Stimulated activated CD8-positive, alpha-beta memory T cell treated with anti-CD3 and anti-CD28 coated beads, Interleukin-7, amount 100 ng/mL, for 4 hours (primary cell): Measurements from ENCODE around the gene PSMA4.
"Not testable (repeated sequence)": the region's sequence is repeated elsewhere in the genome, so short reads cannot be mapped to it uniquely, and the experiment has no call there.

ENCODE experiments used
- DNase-seq, 2 donors: peaks; one replicate each; pipeline ENCODE4 v3.0.0-alpha.2; 2020; ENCODE audit warnings: low read depth in 2 of 2

The PSMA4 gene

GRCh38 chr15:78540141-78540870 is at the start of gene PSMA4:
TSS of gene PSMA4 (plus strand) at chr15:78540444. CDS start at chr15:78541928, 1,484 bp downstream.
- peak; percentile 91 to 93 for DNase-seq

GRCh38 chr15:78492872-78493271 is 47.4 kb upstream of the PSMA4 start:
- no peak for DNase-seq

- DNase-seq: no peak
These were observed 38.4 kb upstream of the PSMA4 start for GRCh38 chr15:78501857-78502256.

- DNase-seq: no peak
These were observed 37.6 kb upstream of the PSMA4 start for GRCh38 chr15:78502641-78503040.

GRCh38 chr15:78506971-78507830 is 33.0 kb upstream of the PSMA4 start, which contains the start of gene HYKK:
TSS of gene HYKK (plus strand) at chr15:78507577. CDS start at chr15:78513089, 5,512 bp downstream.
- DNase-seq: peak; percentile 28 to 62

- no peak for DNase-seq
These were observed 32.4 kb upstream of the PSMA4 start for GRCh38 chr15:78507831-78508160.

- DNase-seq: no peak
These were observed 32.0 kb upstream of the PSMA4 start for GRCh38 chr15:78508272-78508671.

- DNase-seq: no peak
These were observed 30.4 kb upstream of the PSMA4 start for GRCh38 chr15:78509726-78510312.

- DNase-seq: not testable (repeated sequence)
These were observed 20.2 kb upstream of the PSMA4 start for GRCh38 chr15:78520035-78520434.

- no peak for DNase-seq
These were observed 16.0 kb upstream of the PSMA4 start for GRCh38 chr15:78524230-78524629.

GRCh38 chr15:78527325-78527724 is 12.9 kb upstream of the PSMA4 start:
- DNase-seq: no peak

- no peak for DNase-seq
These were observed 6.9 kb upstream of the PSMA4 start for GRCh38 chr15:78533331-78533730.

GRCh38 chr15:78536134-78536533 is 4.1 kb upstream of the PSMA4 start:
- no peak for DNase-seq

GRCh38 chr15:78537266-78537905 is 2.9 kb upstream of the PSMA4 start:
- DNase-seq: no peak

GRCh38 chr15:78538358-78538757 is 1.9 kb upstream of the PSMA4 start:
- DNase-seq: no peak

GRCh38 chr15:78539464-78540140 is 642 bp upstream of the PSMA4 start:
- DNase-seq: not testable (repeated sequence)

- DNase-seq: no peak
These were observed 863 bp downstream of the PSMA4 start for GRCh38 chr15:78540871-78541743.

- DNase-seq: no peak
These were observed 1.4 kb downstream of the PSMA4 start for GRCh38 chr15:78541744-78542034.

GRCh38 chr15:78542647-78543046 is 2.4 kb downstream of the PSMA4 start:
- no peak for DNase-seq

GRCh38 chr15:78550194-78550593 is 9.9 kb downstream of the PSMA4 start:
- no peak for DNase-seq

- no peak for DNase-seq
These were observed 10.6 kb downstream of the PSMA4 start for GRCh38 chr15:78550815-78551214.
